PC-9 (cell line): ENCODE data around the gene ABR. TPM values are rescaled to one million over a fixed set of nuclear protein-coding genes. Genes with fewer than 3 reads are reported as not detected.
A peak's percentile ranks its signal among the peaks of the same experiment; 100 is the strongest.

Source experiments
- BruUV-seq: library from RNA; stranded (reverse); fragments of 400-500 nt; replicated peaks from 2 replicates; lab custom pipeline; 2021; lab: Mats Ljungman, UMichigan
- CTCF ChIA-PET: fragments of 300-600 bp; sonication (Branson Sonifier 250); formaldehyde crosslinking; loops from one replicate; lab custom pipeline; 2022; ENCODE audit warnings: antibody characterized with exemption; lab: Charles Lee
- POLR2A ChIA-PET: fragments of 300-600 bp; sonication (Branson Sonifier 250); formaldehyde crosslinking; loops from one replicate; lab custom pipeline; 2022; ENCODE audit warnings: antibody characterized with exemption; ENCODE audit not compliant: unreplicated experiment; lab: Charles Lee
- DNase-seq, 2 experiments: peaks; one replicate each; pipeline versions ENCODE4 v3.0.0 to v3.0.0-alpha.2; 2015 to 2022; ENCODE audit warnings: mixed read lengths in 1 of 2
- H2AFZ ChIP-seq: fragments of 200-600 bp; sonication (generic); 2 replicates; pipeline ENCODE4 v1.8.1; 2017; ENCODE audit warnings: antibody characterized with exemption
- H3F3A ChIP-seq: fragments of 200-600 bp; sonication (generic); 2 replicates; pipeline ENCODE4 v1.8.1; 2017; ENCODE audit warnings: antibody characterized with exemption, mild to moderate bottlenecking, low read depth; ENCODE audit not compliant: insufficient read depth
- H3K27ac ChIP-seq: fragments of 200-600 bp; sonication (generic); 2 replicates; pipeline ENCODE4 v1.6.1; 2016; ENCODE audit warnings: mixed run types
- H3K27me3 ChIP-seq: fragments of 200-600 bp; sonication (generic); 2 replicates; pipeline ENCODE4 v1.6.1; 2016; ENCODE audit warnings: low read depth, mixed run types; ENCODE audit not compliant: insufficient read depth
- H3K36me3 ChIP-seq: fragments of 200-600 bp; sonication (generic); 2 replicates; pipeline ENCODE4 v1.6.1; 2016; ENCODE audit warnings: low read depth, mixed run types
- H3K4me1 ChIP-seq: fragments of 200-600 bp; sonication (generic); replicated peaks from 2 replicates; pipeline ENCODE4 v1.6.1; 2016; ENCODE audit warnings: mixed run types; ENCODE audit not compliant: insufficient read depth
- H3K4me2 ChIP-seq: fragments of 200-600 bp; sonication (generic); 2 replicates; pipeline ENCODE4 v1.6.1; 2017; ENCODE audit warnings: mixed run types
- H3K4me3 ChIP-seq: fragments of 200-600 bp; sonication (generic); 2 replicates; pipeline ENCODE4 v1.6.1; 2016; ENCODE audit warnings: mixed run types
- H3K79me2 ChIP-seq: fragments of 200-600 bp; sonication (generic); 2 replicates; pipeline ENCODE4 v1.6.1; 2017; ENCODE audit warnings: low read depth, mixed run types
- H3K9me2 ChIP-seq: fragments of 200-600 bp; sonication (generic); 2 replicates; pipeline ENCODE4 v1.8.1; 2017; ENCODE audit warnings: mild to moderate bottlenecking; ENCODE audit not compliant: insufficient read depth
- H3K9me3 ChIP-seq: fragments of 200-600 bp; sonication (generic); 2 replicates; pipeline ENCODE4 v1.8.1; 2016; ENCODE audit warnings: low read depth; ENCODE audit not compliant: insufficient read depth
- H4K20me1 ChIP-seq: fragments of 200-600 bp; sonication (generic); 2 replicates; pipeline ENCODE4 v1.8.1; 2017; ENCODE audit not compliant: insufficient read depth
- EZH2 ChIP-seq: fragments of 200-600 bp; sonication (generic); IDR thresholded peaks from 2 replicates; pipeline ENCODE4 v1.8.0; 2017; ENCODE audit warnings: antibody characterized with exemption, low read depth
- intact Hi-C: fragments of 100-400 bp; cut with micrococcal nuclease; formaldehyde crosslinking; loops from one replicate; pipeline ENCODE4 v1.10.0; 2022; ENCODE audit not compliant: unreplicated experiment
- total RNA-seq: library from RNA; stranded (reverse); gene quantifications from 2 replicates; pipeline ENCODE4 v1.2.3, GENCODE V29; 2021
- TF ChIP-seq, protein P1 (sequence below): fragments of 200-600 bp; sonication (generic); conservative IDR thresholded peaks from 2 replicates; pipeline ENCODE4 v1.6.1; 2017; ENCODE audit warnings: mixed run types, antibody characterized with exemption, mild to moderate bottlenecking, moderate library complexity

ABR gene
- total RNA-seq, 1 experiment from 2014 or later, result 76.0 TPM

GRCh38 chr17:1107777-1108477 lies 71.9 kb downstream of the ABR start:
- no peak for TF ChIP-seq EZH2
- CTCF ChIA-PET, result interaction anchor here (1.1 to 1.2 kb wide), 2 partner anchors 15 to 50 kb away, joined by 3 read pairs; no protein-coding TSS in a partner anchor
- H3K27me3 ChIP-seq, result no peaks in the 10 kb centered on the region
- H3K4me1 ChIP-seq, result peaks cover 45% of the 10 kb centered on the region
- POLR2A ChIA-PET, result no interaction called here
- peak overlapping the region; percentile 88 for H3K4me2 ChIP-seq
- peak in 1 of 2 experiments; percentile 26 for DNase-seq
- peak overlapping the region; percentile 89 for H3K4me3 ChIP-seq
- intact Hi-C loops, result no loop called here
- H4K20me1 ChIP-seq, result peaks cover 5% of the 10 kb centered on the region; the same call in 1 of the 2 replicates
- H3K27ac ChIP-seq, result no peak overlapping the region
- H3F3A ChIP-seq, result peaks cover 26% of the 10 kb centered on the region
- H3K36me3 ChIP-seq, result no peaks in the 10 kb centered on the region
- no peaks in the 10 kb centered on the region for H3K9me3 ChIP-seq
- BruUV-seq, result no TSS peak
- peaks cover 18% of the 10 kb centered on the region for H3K79me2 ChIP-seq
- H3K9me2 ChIP-seq, result no peaks in the 10 kb centered on the region
- peak overlapping the region; percentile 92; the same call in 1 of the 2 replicates for H2AFZ ChIP-seq

DNA sequence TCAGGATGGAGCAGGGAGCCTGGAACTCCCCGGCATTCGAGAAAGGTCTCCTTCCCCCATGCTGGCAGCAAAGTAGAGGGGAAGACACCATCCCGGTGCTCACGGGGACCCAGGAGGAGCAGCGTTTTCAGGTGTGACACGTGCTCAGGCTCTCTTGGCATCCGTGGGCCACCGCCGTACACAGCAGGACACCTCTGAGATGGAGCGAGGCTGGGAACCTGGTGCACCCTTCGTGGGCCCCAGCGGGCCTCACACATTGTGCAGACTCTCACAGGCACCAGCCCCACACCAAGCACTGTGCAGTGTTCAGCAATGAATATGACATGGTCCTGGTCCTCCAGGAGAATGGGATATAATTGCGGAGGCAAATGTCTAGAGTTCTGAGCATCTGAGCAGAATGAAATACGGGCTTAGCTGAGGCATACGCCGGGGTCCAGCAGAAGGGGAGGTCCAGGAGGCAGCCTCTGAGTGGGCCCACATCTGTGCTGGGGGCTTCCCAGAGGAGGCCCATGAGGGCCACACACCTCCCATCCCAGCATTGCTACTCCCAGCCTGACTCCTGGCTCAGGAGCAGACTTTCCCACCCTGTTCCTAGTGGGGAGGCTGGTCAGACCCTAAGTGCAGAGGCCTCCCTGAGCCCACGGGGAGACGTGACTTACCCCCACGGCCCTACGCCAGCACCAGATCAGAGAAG lies 72.6 kb downstream of the ABR start:
- intact Hi-C loops, result no loop called here
- Histone ChIP-seq H3K36me3 (no peaks in the 10 kb centered on the region), H3K9me2 (no peaks in the 10 kb centered on the region), H3K27me3 (no peaks in the 10 kb centered on the region), H3F3A (peaks cover 25% of the 10 kb centered on the region), H3K9me3 (no peaks in the 10 kb centered on the region), H3K27ac (no peak overlapping the region), H3K4me2 (peak overlapping the region; percentile 88; the same call in 1 of the 2 replicates), H3K4me3 (peak overlapping the region; percentile 89; the same call in 1 of the 2 replicates), H3K4me1 (peaks cover 38% of the 10 kb centered on the region), H4K20me1 (peaks cover 5% of the 10 kb centered on the region; the same call in 1 of the 2 replicates), H2AFZ (no peak overlapping the region), H3K79me2 (peaks cover 18% of the 10 kb centered on the region)
- BruUV-seq, result no TSS peak
- ChIA-PET CTCF (no interaction called here), POLR2A (no interaction called here)
- DNase-seq, result no peak
- TF ChIP-seq, protein P1, sequence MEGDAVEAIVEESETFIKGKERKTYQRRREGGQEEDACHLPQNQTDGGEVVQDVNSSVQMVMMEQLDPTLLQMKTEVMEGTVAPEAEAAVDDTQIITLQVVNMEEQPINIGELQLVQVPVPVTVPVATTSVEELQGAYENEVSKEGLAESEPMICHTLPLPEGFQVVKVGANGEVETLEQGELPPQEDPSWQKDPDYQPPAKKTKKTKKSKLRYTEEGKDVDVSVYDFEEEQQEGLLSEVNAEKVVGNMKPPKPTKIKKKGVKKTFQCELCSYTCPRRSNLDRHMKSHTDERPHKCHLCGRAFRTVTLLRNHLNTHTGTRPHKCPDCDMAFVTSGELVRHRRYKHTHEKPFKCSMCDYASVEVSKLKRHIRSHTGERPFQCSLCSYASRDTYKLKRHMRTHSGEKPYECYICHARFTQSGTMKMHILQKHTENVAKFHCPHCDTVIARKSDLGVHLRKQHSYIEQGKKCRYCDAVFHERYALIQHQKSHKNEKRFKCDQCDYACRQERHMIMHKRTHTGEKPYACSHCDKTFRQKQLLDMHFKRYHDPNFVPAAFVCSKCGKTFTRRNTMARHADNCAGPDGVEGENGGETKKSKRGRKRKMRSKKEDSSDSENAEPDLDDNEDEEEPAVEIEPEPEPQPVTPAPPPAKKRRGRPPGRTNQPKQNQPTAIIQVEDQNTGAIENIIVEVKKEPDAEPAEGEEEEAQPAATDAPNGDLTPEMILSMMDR, result no peak
- TF ChIP-seq EZH2, result no peak

GRCh38 chr17:1104222-1104621 lies 75.6 kb downstream of the ABR start:
- no peak overlapping the region for H3K4me3 ChIP-seq
- H4K20me1 ChIP-seq, result peaks cover 5% of the 10 kb centered on the region; the same call in 1 of the 2 replicates
- no peak overlapping the region for H2AFZ ChIP-seq
- ChIA-PET POLR2A (interaction anchor here (0.5 kb wide), 1 partner anchor 692 kb away, joined by 3 read pairs; no protein-coding TSS in a partner anchor), CTCF (no interaction called here)
- H3K27me3 ChIP-seq, result no peaks in the 10 kb centered on the region
- BruUV-seq, result no TSS peak
- H3K4me1 ChIP-seq, result peaks cover 10% of the 10 kb centered on the region
- no peaks in the 10 kb centered on the region for H3K36me3 ChIP-seq
- H3F3A ChIP-seq, result no peaks in the 10 kb centered on the region; the same call in 1 of the 2 replicates
- intact Hi-C loops, result no loop called here
- H3K4me2 ChIP-seq, result no peak overlapping the region
- H3K27ac ChIP-seq, result no peak overlapping the region
- H3K9me2 ChIP-seq, result no peaks in the 10 kb centered on the region
- H3K79me2 ChIP-seq, result peaks cover 18% of the 10 kb centered on the region
- DNase-seq, result no peak
- no peaks in the 10 kb centered on the region for H3K9me3 ChIP-seq
- TF ChIP-seq EZH2, result no peak
- TF ChIP-seq, protein P1, result no peak
